Measurements from ENCODE around the gene CEP63. TPM values are rescaled to one million over a fixed set of nuclear protein-coding genes. Genes with fewer than 3 reads are reported as not detected.

CEP63 gene
- total and polyA plus RNA-seq, 2 experiments from 2014 or later, result 15.1 to 53.9 TPM

DNA sequence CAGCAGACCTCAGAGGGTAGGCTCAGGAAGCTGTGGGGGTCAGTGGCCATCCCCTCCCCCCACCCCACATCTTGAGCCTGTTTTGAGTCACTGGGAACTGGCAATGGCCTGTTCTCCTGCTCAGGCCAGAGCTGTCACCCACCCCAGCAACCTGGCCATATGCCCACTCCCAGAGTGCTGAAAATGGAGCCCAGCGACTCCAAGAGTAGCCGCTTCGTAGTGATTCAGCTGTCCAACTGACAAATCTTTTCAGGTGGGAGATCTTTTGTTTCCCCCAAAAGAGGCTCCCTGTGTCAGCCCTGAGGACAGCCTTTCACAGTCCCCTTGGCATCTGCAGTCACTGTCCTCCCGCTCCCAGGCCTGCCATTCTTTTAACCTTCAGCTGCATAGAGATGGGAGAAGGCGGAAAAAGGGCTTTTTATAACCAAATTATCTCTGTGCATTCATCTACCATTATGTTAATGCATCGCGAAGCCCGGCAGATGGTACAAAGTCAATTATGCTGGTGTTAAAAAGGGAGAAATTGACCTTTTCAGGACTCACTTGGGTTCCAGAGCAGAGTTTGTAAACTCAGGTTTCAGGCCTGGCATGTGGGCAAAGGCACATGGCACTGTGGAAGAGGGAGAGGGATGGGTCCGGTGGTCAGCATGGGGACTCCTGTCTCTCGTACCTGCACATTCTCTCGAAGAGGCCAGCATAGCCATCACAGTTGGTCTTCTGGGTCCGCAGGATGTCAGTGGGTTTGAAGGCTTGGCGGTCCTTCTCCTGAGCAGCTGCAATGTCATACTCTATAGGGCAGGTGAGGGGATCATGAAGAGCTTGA is 132.8 kb downstream of the CEP63 start:
- Histone ChIP-seq H3K4me1 (ENCODE audit: insufficient read depth) (no peaks in the 10 kb centered on the region), H3K4me2 (no peak overlapping the region), H4K20me1 (replicated peaks; ENCODE audit: insufficient read depth) (no peaks in the 10 kb centered on the region), H3K79me2 (replicated peaks; ENCODE audit: insufficient read depth) (no peaks in the 10 kb centered on the region), H3K4me3 (no peak overlapping the region), H3F3A (replicated peaks; ENCODE audit: low read depth) (no peaks in the 10 kb centered on the region), H3K36me3 (ENCODE audit: insufficient read depth) (no peaks in the 10 kb centered on the region), H2AFZ (no peak overlapping the region), H3K27ac (ENCODE audit: low read depth) (no peak overlapping the region), H3K9me2 (ENCODE audit: insufficient read depth) (no peaks in the 10 kb centered on the region), H3K27me3 (ENCODE audit: insufficient read depth) (no peaks in the 10 kb centered on the region)
- Mint-ChIP-seq H3K36me3 (ENCODE audit: low read depth) (no peaks in the 10 kb centered on the region), H3K4me1 (peaks cover 9% of the 10 kb centered on the region), H3K4me3 (no peak overlapping the region), H3K27ac (no peak overlapping the region), H3K9me3 (no peaks in the 10 kb centered on the region), H3K27me3 (ENCODE audit: insufficient read depth, low read depth, poor library complexity) (peaks cover 11% of the 10 kb centered on the region)
- TF ChIP-seq NANOG (IDR thresholded peaks at IDR 0.05; ENCODE audit: borderline replicate concordance) (no peak), ZNF462 (CRISPR knock-in tag; IDR thresholded peaks at IDR 0.05) (no peak), REST (IDR thresholded peaks at IDR 0.05; ENCODE audit: unreplicated experiment) (no peak), ETS1 (IDR thresholded peaks at IDR 0.05) (no peak), CTCF (conservative IDR thresholded peaks at IDR 0.05; ENCODE audit: low read depth in 2 of 2) (no peak), JUNB (IDR thresholded peaks at IDR 0.05; ENCODE audit: unreplicated experiment) (no peak), ZNF331 (CRISPR knock-in tag; IDR thresholded peaks at IDR 0.05; ENCODE audit: low read depth) (no peak), EZH2phosphoT487 (IDR thresholded peaks at IDR 0.05; ENCODE audit: unreplicated experiment) (no peak), POLR2AphosphoS5 (IDR thresholded peaks at IDR 0.05; ENCODE audit: low read depth) (no peak), CREB1 (CRISPR knock-in tag; IDR thresholded peaks at IDR 0.05; ENCODE audit: low read depth) (no peak), EZH2 (IDR thresholded peaks at IDR 0.05; ENCODE audit: low read depth, unreplicated experiment) (no peak), ZNF114 (CRISPR knock-in tag; IDR thresholded peaks at IDR 0.05) (no peak), STAT1 (IDR thresholded peaks at IDR 0.05; ENCODE audit: unreplicated experiment) (no peak)
- DNase-seq (ENCODE audit: low spot score), result no peak
- no peak for ATAC-seq
